ENCODE data around the gene ZDHHC16. TPM values are rescaled to one million over a fixed set of nuclear protein-coding genes. Genes with fewer than 3 reads are reported as not detected.

Gene ZDHHC16
- total and polyA plus RNA-seq, 10 of the 15 experiments (the other 5 are each of a cell fraction or from before 2014, with no cell fraction given): 16.8 to 63.1 (median 29.8) TPM

- ChIA-PET RAD21 (ENCODE audit: unreplicated experiment) (interaction anchor here (0.9 kb wide), 1 partner anchor 87 kb away, joined by 3 read pairs; no protein-coding TSS in a partner anchor), SMC1A (ENCODE audit: uncharacterized antibody, unreplicated experiment) (interaction anchor here (0.6 to 1.3 kb wide), 2 partner anchors 100 to 145 kb away, joined by 3 read pairs; no protein-coding TSS in a partner anchor), CTCF (interaction anchor here (0.7 to 5.7 kb wide), 7 partner anchors 10 to 106 kb away, joined by 3 to 34 read pairs (median 5); partner anchors contain the start of gene ANKRD2), POLR2A (no interaction called here)
- Histone ChIP-seq H3K4me3 (no peak overlapping the region), H3K9ac (ENCODE audit: control insufficient read depth, insufficient read depth, low read length) (no peak overlapping the region), H3K79me2 (ENCODE audit: control insufficient read depth, insufficient read depth, low read length) (no peaks in the 10 kb centered on the region), H3K36me3 (ENCODE audit: control insufficient read depth in 2 of 2, insufficient read depth in 2 of 2, low read length in 1 of 2) (peaks cover 26 to 45% of the 10 kb centered on the region in 2 experiments), H3K9me3 (replicated peaks; ENCODE audit: control insufficient read depth, insufficient read depth, low read length) (no peaks in the 10 kb centered on the region), H3K4me1 (ENCODE audit: control insufficient read depth, insufficient read depth, low read length) (no peaks in the 10 kb centered on the region), H3K27ac (ENCODE audit: control insufficient read depth, insufficient read depth) (no peak overlapping the region), H2AFZ (ENCODE audit: control insufficient read depth, low read depth, low read length) (no peak overlapping the region), H3K4me2 (ENCODE audit: control insufficient read depth, insufficient read depth) (no peak overlapping the region), H3K27me3 (replicated peaks in 1 of 2; ENCODE audit: control insufficient read depth in 2 of 2, insufficient read depth in 2 of 2, low read length in 1 of 2) (no peaks in the 10 kb centered on the region), H4K20me1 (ENCODE audit: control insufficient read depth, insufficient read depth) (no peaks in the 10 kb centered on the region)
- WGBS (ENCODE audit: insufficient coverage, insufficient replicate concordance, low lambda C conversion rate, missing lambda C conversion rate): 98% methylated on average over 4 of the region's 4 CpGs
- BruUV-seq (replicated peaks): no TSS peak
- no peak for FAIRE-seq
- in situ Hi-C loops (cut with MboI) (no loop called here), intact Hi-C loops (cut with micrococcal nuclease; ENCODE audit: unreplicated experiment) (no loop called here)
- no peak for DNase-seq (ENCODE audit: low read depth, low spot score)
- no peak for TF ChIP-seq STAT1 (conservative IDR thresholded peaks at IDR 0.05)
- TF ChIP-seq, protein P1, sequence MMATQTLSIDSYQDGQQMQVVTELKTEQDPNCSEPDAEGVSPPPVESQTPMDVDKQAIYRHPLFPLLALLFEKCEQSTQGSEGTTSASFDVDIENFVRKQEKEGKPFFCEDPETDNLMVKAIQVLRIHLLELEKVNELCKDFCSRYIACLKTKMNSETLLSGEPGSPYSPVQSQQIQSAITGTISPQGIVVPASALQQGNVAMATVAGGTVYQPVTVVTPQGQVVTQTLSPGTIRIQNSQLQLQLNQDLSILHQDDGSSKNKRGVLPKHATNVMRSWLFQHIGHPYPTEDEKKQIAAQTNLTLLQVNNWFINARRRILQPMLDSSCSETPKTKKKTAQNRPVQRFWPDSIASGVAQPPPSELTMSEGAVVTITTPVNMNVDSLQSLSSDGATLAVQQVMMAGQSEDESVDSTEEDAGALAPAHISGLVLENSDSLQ (IDR thresholded peaks at IDR 0.05): no peak
- ATAC-seq: no peak
Observed at GRCh38 chr10:97466755-97467154, 20.8 kb downstream of the ZDHHC16 start.

GRCh38 chr10:97468162-97468561 lies 22.2 kb downstream of the ZDHHC16 start:
- peaks cover 19 to 35% of the 10 kb centered on the region in 2 experiments for H3K36me3 ChIP-seq (ENCODE audit: control insufficient read depth in 2 of 2, insufficient read depth in 2 of 2, low read length in 1 of 2)
- H3K4me2 ChIP-seq (ENCODE audit: control insufficient read depth, insufficient read depth): no peak overlapping the region
- intact Hi-C loops (cut with micrococcal nuclease; ENCODE audit: unreplicated experiment): no loop called here
- RAD21 ChIA-PET (ENCODE audit: unreplicated experiment): no interaction called here
- SMC1A ChIA-PET (ENCODE audit: uncharacterized antibody, unreplicated experiment): interaction anchor here (1.3 kb wide), 1 partner anchor 144 kb away, joined by 3 read pairs; no protein-coding TSS in a partner anchor
- no peaks in the 10 kb centered on the region for H3K79me2 ChIP-seq (ENCODE audit: control insufficient read depth, insufficient read depth, low read length)
- DNase-seq (ENCODE audit: low read depth, low spot score) (peak; percentile 7), FAIRE-seq (no peak), ATAC-seq (peak; percentile 47; the same call in 2 of the 3 replicates)
- no peaks in the 10 kb centered on the region for H3K27me3 ChIP-seq (replicated peaks in 1 of 2; ENCODE audit: control insufficient read depth in 2 of 2, insufficient read depth in 2 of 2, low read length in 1 of 2)
- TF ChIP-seq HSF1 (IDR thresholded peaks at IDR 0.05; ENCODE audit: low read depth, low read length) (no peak), BCLAF1 (IDR thresholded peaks at IDR 0.05) (no peak), POLR2A (IDR thresholded peaks at IDR 0.05; ENCODE audit: low read depth, low read length) (0 out of 2 replicates have a peak, but pooled peaks have one; percentile 16), HDGF (IDR thresholded peaks at IDR 0.05) (no peak), CHD2 (IDR thresholded peaks at IDR 0.05; ENCODE audit: borderline replicate concordance, low read depth, low read length) (no peak)
- BruUV-seq (replicated peaks): no TSS peak
- no peak overlapping the region for H3K9ac ChIP-seq (ENCODE audit: control insufficient read depth, insufficient read depth, low read length)
- CTCF ChIA-PET: interaction anchor here (0.6 to 5.7 kb wide), 4 partner anchors 11 to 701 kb away, joined by 3 to 34 read pairs (median 10); no protein-coding TSS in a partner anchor
- 86% methylated on average over 3 of the region's 3 CpGs for WGBS (ENCODE audit: insufficient coverage, insufficient replicate concordance, low lambda C conversion rate, missing lambda C conversion rate)
- no peak overlapping the region for H3K4me3 ChIP-seq
- no peaks in the 10 kb centered on the region for H3K9me3 ChIP-seq (replicated peaks; ENCODE audit: control insufficient read depth, insufficient read depth, low read length)
- H3K27ac ChIP-seq (ENCODE audit: control insufficient read depth, insufficient read depth): no peak overlapping the region
- in situ Hi-C loops (cut with MboI): no loop called here
- POLR2A ChIA-PET: interaction anchor here (0.6 kb wide), 1 partner anchor 19 kb away, joined by 3 read pairs; no protein-coding TSS in a partner anchor
- no peaks in the 10 kb centered on the region for H4K20me1 ChIP-seq (ENCODE audit: control insufficient read depth, insufficient read depth)
- H3K4me1 ChIP-seq (ENCODE audit: control insufficient read depth, insufficient read depth, low read length): no peaks in the 10 kb centered on the region
- H2AFZ ChIP-seq (ENCODE audit: control insufficient read depth, low read depth, low read length): no peak overlapping the region

Measured in GM12878 (cell line).